Gastroesophageal sphincter (tissue), 4 donors: ENCODE data around the gene RIN2. TPM values are rescaled to one million over a fixed set of nuclear protein-coding genes. Genes with fewer than 3 reads are reported as not detected.
A peak's percentile ranks its signal among the peaks of the same experiment; 100 is the strongest.

Source experiments
- ATAC-seq: fragments of 150-250 bp; one replicate; pipeline ENCODE4 v1.9.1; 2016; ENCODE audit warnings: mild to moderate bottlenecking, moderate library complexity
- H3K27ac ChIP-seq, 4 donors: fragments of 200-600 bp; sonication (generic) in 3 of 4; 1 replicate in 3 of 4; 2 replicates in 1 of 4; pipeline ENCODE4 v1.5.1; 2016 to 2019
- H3K27me3 ChIP-seq: fragments of 200-600 bp; sonication (generic); one replicate; pipeline ENCODE4 v1.5.1; 2019
- H3K36me3 ChIP-seq, 2 donors: fragments of 200-600 bp; sonication (generic); one replicate each; pipeline ENCODE4 v1.5.1; 2019; ENCODE audit warnings: control low read depth in 1 of 2
- H3K4me1 ChIP-seq, 3 donors: fragments of 200-600 bp; sonication (generic); 1 replicate in 2 of 3; 2 replicates in 1 of 3; pipeline ENCODE4 v1.5.1; 2016 to 2019; ENCODE audit warnings: control low read depth in 2 of 3
- H3K4me3 ChIP-seq, 2 donors: fragments of 200-600 bp; sonication (generic); one replicate each; pipeline ENCODE4 v1.5.1; 2019; ENCODE audit warnings: mild to moderate bottlenecking in 1 of 2, moderate library complexity in 1 of 2
- H3K9me3 ChIP-seq, 3 donors: fragments of 200-600 bp; sonication (generic); one replicate each; pipeline ENCODE4 v1.5.1; 2017 to 2019; ENCODE audit warnings: control low read depth in 2 of 3
- EP300 ChIP-seq: sonication (generic); formaldehyde crosslinking; IDR thresholded peaks from one replicate; pipeline ENCODE4 v1.6.1; 2017; ENCODE audit warnings: antibody characterized with exemption, mild to moderate bottlenecking
- POLR2A ChIP-seq, 2 donors: fragments of 450-650 bp; IDR thresholded peaks; one replicate each; pipeline ENCODE4 v1.6.1; 2017; ENCODE audit warnings: antibody characterized with exemption in 2 of 2, mild to moderate bottlenecking in 2 of 2, moderate library complexity in 1 of 2
- POLR2AphosphoS5 ChIP-seq: sonication (generic); formaldehyde crosslinking; IDR thresholded peaks from one replicate; pipeline ENCODE4 v1.6.1; 2017; ENCODE audit warnings: antibody characterized with exemption
- WGBS, 2 donors: methylation state at CpG; one replicate each; pipeline ENCODE4 v1.1.5; 2018; ENCODE audit warnings: low coverage in 1 of 2; 5-methylcytosine and 5-hydroxymethylcytosine counted together
- total RNA-seq, 4 donors: library from RNA; depleted of rRNA; stranded (reverse); fragments of >200 nt; gene quantifications; one replicate each; pipeline ENCODE4 v1.1.0, GENCODE V29; 2016
- TF ChIP-seq, protein P1 (sequence below), 4 experiments: fragments of 200-600 bp in 2 of 4; fragments of 450-650 bp in 2 of 4; sonication (generic) in 1 of 4; IDR thresholded peaks; one replicate each; pipeline ENCODE4 v1.5.1; 2017 to 2019; ENCODE audit warnings: antibody characterized with exemption in 4 of 4, mild to moderate bottlenecking in 2 of 4, moderate library complexity in 2 of 4

Gene RIN2
- total RNA-seq, 4 donors from 2014 or later: 44.7 to 89.5 (median 54.8) TPM

DNA sequence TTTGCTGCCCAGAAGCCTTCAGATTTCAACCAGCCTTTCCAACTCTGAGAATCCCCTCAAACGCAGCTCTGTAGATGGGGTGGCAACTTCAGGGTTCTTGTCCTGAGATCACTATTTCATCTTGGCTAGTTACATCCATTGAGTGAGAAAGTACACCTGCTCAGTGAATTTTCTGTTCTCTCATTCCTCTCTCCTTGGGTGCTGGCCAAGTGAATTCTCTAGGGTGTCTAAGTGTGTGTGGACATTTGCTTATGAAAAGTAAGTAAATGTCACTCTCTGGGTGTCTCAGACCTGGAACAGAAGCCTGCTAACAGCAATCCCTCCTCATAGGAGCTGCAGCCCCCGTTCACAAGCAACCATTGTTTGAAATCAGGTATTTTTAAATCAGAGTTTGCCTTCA is 3.8 kb downstream of the RIN2 start:
- peak overlapping the region in 1 of 4 donors; percentile 93 for H3K27ac ChIP-seq

DNA sequence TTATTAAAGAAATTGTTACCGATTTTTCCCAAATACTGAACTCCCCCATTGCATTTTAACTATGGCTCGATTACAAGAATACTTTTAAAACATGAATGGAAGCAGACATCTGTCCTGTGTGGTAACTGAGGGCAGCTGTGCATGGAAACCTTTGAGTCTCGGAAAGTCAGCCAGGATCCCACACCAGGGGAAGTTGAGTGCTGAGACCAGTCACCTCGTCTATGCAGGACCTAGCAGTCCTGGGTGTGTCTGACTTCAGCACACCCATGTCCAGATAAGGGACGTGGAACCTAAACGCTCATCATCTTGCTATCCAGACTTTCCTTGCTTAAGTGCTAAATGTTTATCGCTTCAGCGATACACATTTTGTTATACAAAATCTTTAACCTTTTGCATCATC is 6.1 kb downstream of the RIN2 start:
- Histone ChIP-seq H3K4me1 (peaks cover 0 to 32% (median 15%) of the 10 kb centered on the region in 3 donors), H3K9me3 (no peaks in the 10 kb centered on the region), H3K4me3 (no peak overlapping the region), H3K27me3 (no peaks in the 10 kb centered on the region), H3K27ac (no peak overlapping the region), H3K36me3 (peaks cover 0 to 3% of the 10 kb centered on the region in 2 donors)
- TF ChIP-seq EP300: no peak
- no peak for TF ChIP-seq POLR2A (IDR thresholded peaks at IDR 0.05)
- TF ChIP-seq POLR2AphosphoS5: no peak
- TF ChIP-seq, protein P1, sequence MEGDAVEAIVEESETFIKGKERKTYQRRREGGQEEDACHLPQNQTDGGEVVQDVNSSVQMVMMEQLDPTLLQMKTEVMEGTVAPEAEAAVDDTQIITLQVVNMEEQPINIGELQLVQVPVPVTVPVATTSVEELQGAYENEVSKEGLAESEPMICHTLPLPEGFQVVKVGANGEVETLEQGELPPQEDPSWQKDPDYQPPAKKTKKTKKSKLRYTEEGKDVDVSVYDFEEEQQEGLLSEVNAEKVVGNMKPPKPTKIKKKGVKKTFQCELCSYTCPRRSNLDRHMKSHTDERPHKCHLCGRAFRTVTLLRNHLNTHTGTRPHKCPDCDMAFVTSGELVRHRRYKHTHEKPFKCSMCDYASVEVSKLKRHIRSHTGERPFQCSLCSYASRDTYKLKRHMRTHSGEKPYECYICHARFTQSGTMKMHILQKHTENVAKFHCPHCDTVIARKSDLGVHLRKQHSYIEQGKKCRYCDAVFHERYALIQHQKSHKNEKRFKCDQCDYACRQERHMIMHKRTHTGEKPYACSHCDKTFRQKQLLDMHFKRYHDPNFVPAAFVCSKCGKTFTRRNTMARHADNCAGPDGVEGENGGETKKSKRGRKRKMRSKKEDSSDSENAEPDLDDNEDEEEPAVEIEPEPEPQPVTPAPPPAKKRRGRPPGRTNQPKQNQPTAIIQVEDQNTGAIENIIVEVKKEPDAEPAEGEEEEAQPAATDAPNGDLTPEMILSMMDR (IDR thresholded peaks at IDR 0.05): no peak
- WGBS, 2 donors: 44 to 70% methylated on average over 8 of the region's 8 CpGs
- no peak for ATAC-seq

More for the DNA sequence above, 3.8 kb downstream of the RIN2 start:
- H3K27me3 ChIP-seq: no peaks in the 10 kb centered on the region
- H3K9me3 ChIP-seq: no peaks in the 10 kb centered on the region
- WGBS, 2 donors: 47% methylated on average over 2 of the region's 2 CpGs; no CpG with 5 or more reads in 1 of the 2 donors
- TF ChIP-seq POLR2AphosphoS5 (no peak), EP300 (no peak)
- peaks cover under 1 to 42% (median 18%) of the 10 kb centered on the region in 3 donors for H3K4me1 ChIP-seq
- H3K36me3 ChIP-seq: no peaks in the 10 kb centered on the region
- H3K4me3 ChIP-seq: no peak overlapping the region
- ATAC-seq: no peak

DNA sequence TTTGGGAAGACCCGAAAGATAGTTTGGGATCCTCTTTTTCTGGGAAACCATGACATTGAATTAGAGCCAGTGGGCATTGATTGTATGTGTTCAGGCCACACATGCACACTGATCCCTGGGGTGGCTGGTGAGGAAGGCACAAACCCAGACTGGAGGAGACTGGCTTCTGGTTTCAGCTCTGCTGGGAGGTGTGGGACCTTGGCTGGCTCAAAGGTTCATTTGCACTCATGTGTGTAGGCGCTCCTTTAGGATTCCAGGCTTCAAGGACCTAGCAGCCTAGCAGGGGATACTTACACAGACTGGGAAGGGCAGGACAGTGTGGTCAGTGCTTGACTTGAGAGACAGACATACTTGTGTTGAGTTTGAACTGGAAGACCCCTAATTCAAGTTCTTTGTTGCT is 7.2 kb downstream of the RIN2 start:
- H3K9me3 ChIP-seq: no peaks in the 10 kb centered on the region
- no peak for ATAC-seq
- no peaks in the 10 kb centered on the region for H3K27me3 ChIP-seq
- H3K36me3 ChIP-seq: peaks cover 0 to 5% of the 10 kb centered on the region in 2 donors
- 100% methylated on average over 1 of the region's 2 CpGs; no CpG with 5 or more reads in 1 of the 2 donors for WGBS, 2 donors
- H3K27ac ChIP-seq: no peak overlapping the region
- TF ChIP-seq, protein P1 (IDR thresholded peaks at IDR 0.05): no peak
- no peak for TF ChIP-seq POLR2A (IDR thresholded peaks at IDR 0.05)
- no peak for TF ChIP-seq EP300
- TF ChIP-seq POLR2AphosphoS5: no peak
- no peak overlapping the region for H3K4me3 ChIP-seq
- H3K4me1 ChIP-seq: peaks cover 0 to 31% (median 6%) of the 10 kb centered on the region in 3 donors

DNA sequence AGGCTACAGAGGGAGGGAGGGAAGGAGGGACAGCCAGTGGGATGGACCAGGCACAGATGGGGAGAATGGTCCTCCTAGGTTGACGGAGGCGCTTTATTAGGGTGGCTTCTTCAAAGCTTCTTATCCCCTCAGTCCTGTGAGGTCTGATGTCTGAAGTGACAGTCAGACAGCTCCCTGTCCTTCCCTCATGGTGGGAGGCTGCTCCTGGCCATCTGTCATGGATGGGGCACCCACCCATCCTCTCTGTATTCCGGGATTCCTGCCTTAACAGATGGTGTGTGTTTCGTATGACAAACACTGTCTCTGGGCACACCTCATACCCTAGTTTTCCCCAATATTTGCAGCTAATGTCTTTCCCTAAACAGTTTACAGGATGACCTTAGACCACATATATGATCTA is 7.9 kb downstream of the RIN2 start:
- no peak for TF ChIP-seq EP300
- Histone ChIP-seq H3K27me3 (no peaks in the 10 kb centered on the region), H3K9me3 (no peaks in the 10 kb centered on the region), H3K36me3 (peaks cover 0 to 5% of the 10 kb centered on the region in 2 donors), H3K27ac (no peak overlapping the region), H3K4me1 (peaks cover 0 to 24% (median 2%) of the 10 kb centered on the region in 3 donors), H3K4me3 (no peak overlapping the region)
- 92 to 96% methylated on average over 2 to 4 of the region's 4 CpGs for WGBS, 2 donors
- no peak for ATAC-seq

DNA sequence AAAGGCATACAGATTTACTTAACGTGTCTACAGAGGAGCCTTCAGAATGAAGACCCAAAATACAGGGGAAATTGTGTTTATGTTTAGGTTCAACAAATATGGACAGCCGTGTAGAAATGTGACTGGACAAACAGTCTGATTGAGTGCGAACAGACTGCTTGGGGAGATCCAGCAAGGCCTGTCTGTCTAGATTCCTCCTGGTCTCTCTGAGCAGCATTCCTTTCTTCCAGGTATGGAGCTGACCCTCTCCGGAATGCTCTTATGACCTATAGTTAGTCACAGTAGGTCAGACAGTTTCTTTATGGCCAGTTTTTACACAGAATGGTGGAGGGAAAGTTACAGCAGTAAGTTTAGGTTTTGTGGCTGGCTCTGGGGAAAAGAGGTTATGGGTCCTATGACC is 9.0 kb downstream of the RIN2 start:
- Histone ChIP-seq H3K27ac (no peak overlapping the region), H3K4me1 (peaks cover 0 to 13% (median 2%) of the 10 kb centered on the region in 3 donors), H3K4me3 (no peak overlapping the region), H3K9me3 (no peaks in the 10 kb centered on the region), H3K36me3 (peaks cover 0 to 5% of the 10 kb centered on the region in 2 donors), H3K27me3 (no peaks in the 10 kb centered on the region)
- no peak for TF ChIP-seq POLR2AphosphoS5
- TF ChIP-seq, protein P1 (IDR thresholded peaks at IDR 0.05): no peak
- TF ChIP-seq POLR2A (IDR thresholded peaks at IDR 0.05): no peak
- no peak for TF ChIP-seq EP300
- WGBS, 2 donors: 0 to 81% methylated on average over 1 to 4 of the region's 4 CpGs
- no peak for ATAC-seq

DNA sequence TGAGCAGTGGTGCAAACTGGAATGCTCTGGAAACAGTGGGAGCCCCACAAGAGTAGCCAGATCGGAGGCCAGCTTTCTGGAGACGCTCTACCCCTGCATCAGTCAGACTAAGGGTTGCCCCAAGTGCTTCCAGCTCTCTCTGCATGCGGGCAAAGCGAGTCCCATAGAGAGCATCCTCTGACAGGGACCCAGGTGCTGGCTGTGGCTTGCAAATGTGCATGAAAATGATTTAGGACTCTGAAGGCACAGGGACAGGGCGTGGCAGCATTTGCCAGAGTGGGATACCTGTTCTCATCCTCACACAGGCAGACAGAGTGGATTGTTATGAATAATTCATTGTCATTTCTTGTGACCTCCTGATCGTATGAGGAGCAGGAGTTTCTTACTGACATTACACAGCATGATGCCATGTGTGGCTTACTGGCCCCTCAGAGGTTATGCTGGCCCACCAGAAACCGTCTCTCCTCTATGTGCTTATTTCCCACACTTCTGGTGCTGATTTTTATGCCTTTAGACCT is 10.3 kb downstream of the RIN2 start:
- H3K9me3 ChIP-seq: no peaks in the 10 kb centered on the region
- TF ChIP-seq POLR2A (IDR thresholded peaks at IDR 0.05): no peak
- no peak for TF ChIP-seq POLR2AphosphoS5
- TF ChIP-seq, protein P1 (IDR thresholded peaks at IDR 0.05): no peak
- TF ChIP-seq EP300: no peak
- 89 to 93% methylated on average over 3 to 4 of the region's 7 CpGs for WGBS, 2 donors
- H3K27ac ChIP-seq: no peak overlapping the region
- no peak for ATAC-seq
- H3K36me3 ChIP-seq: peaks cover 0 to 10% of the 10 kb centered on the region in 2 donors
- H3K4me3 ChIP-seq: no peak overlapping the region
- H3K4me1 ChIP-seq: peaks cover 0 to 11% (median 2%) of the 10 kb centered on the region in 3 donors
- no peaks in the 10 kb centered on the region for H3K27me3 ChIP-seq
